BE2C (cell line): Measurements from ENCODE around the gene PIWIL4.

Source experiments
- DNase-seq: peaks from one replicate; pipeline ENCODE4 v3.0.0-alpha.2; 2020
- H3K27me3 ChIP-seq: fragments of 250-450 bp; sonication (Bioruptor Pico); 2 replicates; pipeline ENCODE4 v1.5.1; 2020; ENCODE audit warnings: mild to moderate bottlenecking
- H3K36me3 ChIP-seq: fragments of 250-450 bp; sonication (Bioruptor Pico); 2 replicates; pipeline ENCODE4 v1.5.1; 2020; ENCODE audit warnings: mild to moderate bottlenecking
- H3K4me1 ChIP-seq: fragments of 250-450 bp; sonication (Bioruptor Pico); 2 replicates; pipeline ENCODE4 v1.5.1; 2020
- H3K4me3 ChIP-seq: 2 replicates; pipeline ENCODE4 v1.5.1; 2011; ENCODE audit warnings: low read depth, low read length
- H3K9me3 ChIP-seq: fragments of 250-450 bp; sonication (Bioruptor Pico); 2 replicates; pipeline ENCODE4 v1.5.1; 2020
- TF ChIP-seq, protein P1 (sequence below): IDR thresholded peaks from 2 replicates; pipeline ENCODE4 v1.5.1; 2012; ENCODE audit warnings: mild to moderate bottlenecking, low read depth, low read length

Gene PIWIL4

GRCh38 chr11:94583866-94584500 lies 16.8 kb downstream of the PIWIL4 start:
- TF ChIP-seq, protein P1, sequence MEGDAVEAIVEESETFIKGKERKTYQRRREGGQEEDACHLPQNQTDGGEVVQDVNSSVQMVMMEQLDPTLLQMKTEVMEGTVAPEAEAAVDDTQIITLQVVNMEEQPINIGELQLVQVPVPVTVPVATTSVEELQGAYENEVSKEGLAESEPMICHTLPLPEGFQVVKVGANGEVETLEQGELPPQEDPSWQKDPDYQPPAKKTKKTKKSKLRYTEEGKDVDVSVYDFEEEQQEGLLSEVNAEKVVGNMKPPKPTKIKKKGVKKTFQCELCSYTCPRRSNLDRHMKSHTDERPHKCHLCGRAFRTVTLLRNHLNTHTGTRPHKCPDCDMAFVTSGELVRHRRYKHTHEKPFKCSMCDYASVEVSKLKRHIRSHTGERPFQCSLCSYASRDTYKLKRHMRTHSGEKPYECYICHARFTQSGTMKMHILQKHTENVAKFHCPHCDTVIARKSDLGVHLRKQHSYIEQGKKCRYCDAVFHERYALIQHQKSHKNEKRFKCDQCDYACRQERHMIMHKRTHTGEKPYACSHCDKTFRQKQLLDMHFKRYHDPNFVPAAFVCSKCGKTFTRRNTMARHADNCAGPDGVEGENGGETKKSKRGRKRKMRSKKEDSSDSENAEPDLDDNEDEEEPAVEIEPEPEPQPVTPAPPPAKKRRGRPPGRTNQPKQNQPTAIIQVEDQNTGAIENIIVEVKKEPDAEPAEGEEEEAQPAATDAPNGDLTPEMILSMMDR: no peak

DNA sequence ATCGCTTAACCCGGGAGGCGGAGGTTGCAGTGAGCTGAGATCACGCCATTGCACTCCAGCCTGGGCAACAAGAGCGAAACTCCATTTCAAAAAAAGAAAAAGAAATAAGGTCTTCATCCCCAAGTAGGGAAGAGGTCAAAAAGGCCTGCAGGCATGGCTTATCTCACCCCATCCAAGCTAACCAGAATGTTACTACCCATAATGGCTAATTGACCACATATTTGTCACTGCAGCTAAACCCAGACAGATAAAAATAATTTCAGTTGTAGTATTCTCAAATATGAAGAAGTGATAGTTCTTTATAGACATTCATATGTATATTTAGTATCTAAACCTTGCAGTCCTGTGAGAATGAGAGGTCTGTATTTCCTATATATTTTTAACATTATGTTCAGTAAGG lies 17.8 kb downstream of the PIWIL4 start:
- no peak overlapping the region for H3K4me3 ChIP-seq
- TF ChIP-seq, protein P1: no peak
- no peak for DNase-seq
- H3K27me3 ChIP-seq: no peaks in the 10 kb centered on the region
- H3K4me1 ChIP-seq: no peaks in the 10 kb centered on the region
- H3K9me3 ChIP-seq: no peaks in the 10 kb centered on the region
- H3K36me3 ChIP-seq: no peaks in the 10 kb centered on the region

More at GRCh38 chr11:94583866-94584500, 16.8 kb downstream of the PIWIL4 start:
- Histone ChIP-seq H3K4me1 (no peaks in the 10 kb centered on the region), H3K4me3 (no peak overlapping the region), H3K36me3 (no peaks in the 10 kb centered on the region), H3K9me3 (no peaks in the 10 kb centered on the region), H3K27me3 (no peaks in the 10 kb centered on the region)
- no peak for DNase-seq

DNA sequence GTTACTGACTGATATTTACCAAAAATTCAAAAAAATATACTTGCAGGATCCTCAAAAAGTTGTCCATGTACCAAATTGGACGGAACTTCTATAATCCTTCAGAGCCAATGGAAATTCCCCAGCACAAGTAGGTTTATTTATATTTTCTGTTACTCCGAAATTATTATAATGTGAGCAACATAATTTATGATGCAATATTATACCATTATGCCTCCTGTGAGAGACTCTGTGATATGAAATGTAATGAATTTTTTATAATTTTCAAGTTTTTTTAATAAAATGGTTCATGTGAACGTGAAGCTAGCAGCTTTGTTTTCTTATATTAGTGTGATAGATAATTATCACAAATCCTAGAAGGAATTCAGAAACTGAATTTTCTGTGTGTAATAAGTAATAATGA lies 18.2 kb downstream of the PIWIL4 start:
- Histone ChIP-seq H3K27me3 (no peaks in the 10 kb centered on the region), H3K9me3 (no peaks in the 10 kb centered on the region), H3K36me3 (no peaks in the 10 kb centered on the region), H3K4me3 (no peak overlapping the region), H3K4me1 (no peaks in the 10 kb centered on the region)
- DNase-seq: no peak
- TF ChIP-seq, protein P1: no peak

DNA sequence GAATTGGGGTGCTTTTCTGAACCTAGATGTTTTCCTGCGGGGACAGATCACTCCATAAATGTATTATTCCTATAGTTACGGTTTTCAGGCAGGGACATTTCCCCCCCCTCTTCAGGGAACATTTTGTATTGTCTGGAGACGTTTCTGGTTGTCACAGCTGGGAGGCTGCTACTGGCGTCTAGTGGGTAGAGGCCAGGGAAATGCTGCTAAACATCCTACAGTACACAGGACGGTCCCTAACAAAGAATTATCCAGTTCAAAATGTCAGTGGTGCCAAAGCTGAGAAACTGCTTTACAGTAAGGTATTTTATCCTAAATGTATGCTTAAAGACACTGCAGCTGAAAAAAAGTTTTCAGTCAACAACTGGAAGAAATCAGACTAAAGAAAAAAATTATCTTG lies 19.4 kb downstream of the PIWIL4 start:
- no peak for DNase-seq
- Histone ChIP-seq H3K27me3 (no peaks in the 10 kb centered on the region), H3K9me3 (no peaks in the 10 kb centered on the region), H3K36me3 (no peaks in the 10 kb centered on the region), H3K4me3 (no peak overlapping the region), H3K4me1 (no peaks in the 10 kb centered on the region)
- TF ChIP-seq, protein P1: no peak

- Histone ChIP-seq H3K4me3 (no peak overlapping the region), H3K27me3 (no peaks in the 10 kb centered on the region), H3K36me3 (no peaks in the 10 kb centered on the region), H3K4me1 (no peaks in the 10 kb centered on the region), H3K9me3 (no peaks in the 10 kb centered on the region)
- TF ChIP-seq, protein P1: no peak
- no peak for DNase-seq
Observed at GRCh38 chr11:94586978-94587377, 19.8 kb downstream of the PIWIL4 start.

DNA sequence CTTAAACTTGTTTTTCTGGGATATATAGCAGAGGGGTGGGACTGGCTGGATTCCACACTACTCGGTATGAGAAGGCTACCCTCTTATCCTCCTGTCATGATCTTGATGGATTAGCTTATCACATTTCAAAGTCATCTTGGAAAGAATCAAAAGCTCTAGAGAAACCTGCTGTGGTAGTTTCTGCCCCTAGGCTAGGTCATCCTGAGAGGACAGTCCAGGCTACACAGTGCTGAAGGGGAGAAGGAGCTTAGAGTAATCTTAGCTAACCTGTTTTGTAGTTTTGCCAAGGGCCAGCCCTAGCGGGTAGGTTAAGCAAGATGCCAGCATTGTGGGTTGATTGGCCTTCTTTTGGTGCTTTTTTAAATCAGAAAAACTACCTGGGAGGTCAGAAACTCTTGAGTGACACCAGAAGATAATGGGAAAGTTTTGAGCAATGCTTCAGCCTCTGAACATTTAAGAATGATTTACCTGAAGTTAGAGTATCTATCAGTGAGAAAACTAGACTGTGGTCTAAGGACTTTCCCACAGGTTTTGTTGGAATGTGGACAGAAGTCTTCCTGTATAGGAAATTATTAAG lies 21.3 kb downstream of the PIWIL4 start:
- no peaks in the 10 kb centered on the region for H3K36me3 ChIP-seq
- no peaks in the 10 kb centered on the region for H3K9me3 ChIP-seq
- no peak for DNase-seq
- no peak overlapping the region for H3K4me3 ChIP-seq
- TF ChIP-seq, protein P1: no peak
- no peaks in the 10 kb centered on the region for H3K4me1 ChIP-seq
- H3K27me3 ChIP-seq: no peaks in the 10 kb centered on the region
